Stimulated activated CD4-positive, alpha-beta T cell treated with anti-CD3 and anti-CD28 coated beads, Interleukin-12 subunit alpha, Interleukin-12 subunit beta, amount 100 ng/mL, for 24 hours (primary cell): Measurements from ENCODE around the gene SCYGR3.

Source experiments
- DNase-seq, 2 experiments: peaks; one replicate each; pipeline ENCODE4 v3.0.0-alpha.2; 2020; ENCODE audit warnings: low read depth in 2 of 2

SCYGR3 gene, protein sequence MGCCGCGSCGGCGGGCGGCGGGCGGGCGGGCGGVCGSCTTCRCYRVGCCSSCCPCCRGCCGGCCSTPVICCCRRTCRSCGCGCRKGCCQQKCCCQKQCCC

DNA sequence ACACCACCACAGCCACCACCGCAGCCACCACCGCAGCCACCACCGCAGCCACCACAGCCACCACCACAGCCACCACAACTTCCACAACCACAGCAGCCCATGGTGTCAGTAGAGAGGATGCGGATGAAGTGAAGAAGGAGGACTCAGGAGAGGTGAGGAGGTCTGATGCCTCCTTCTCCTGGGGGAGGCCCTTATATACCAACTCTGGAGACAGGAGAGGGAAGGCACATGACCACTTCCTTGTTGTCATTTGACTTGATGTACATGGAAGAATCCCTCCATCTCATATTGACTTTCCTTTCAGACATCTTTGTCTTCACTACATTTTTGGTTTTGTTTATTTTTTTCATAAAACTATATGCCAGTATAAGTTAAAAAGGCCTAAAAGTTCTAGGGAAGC, at the start of gene SCYGR3:
Gene SCYGR3, minus strand, starts transcription at position 101 of the 400 bp plus-strand sequence. Its CDS starts 0 bp downstream, at position 101.
- DNase-seq, result no peak

DNA sequence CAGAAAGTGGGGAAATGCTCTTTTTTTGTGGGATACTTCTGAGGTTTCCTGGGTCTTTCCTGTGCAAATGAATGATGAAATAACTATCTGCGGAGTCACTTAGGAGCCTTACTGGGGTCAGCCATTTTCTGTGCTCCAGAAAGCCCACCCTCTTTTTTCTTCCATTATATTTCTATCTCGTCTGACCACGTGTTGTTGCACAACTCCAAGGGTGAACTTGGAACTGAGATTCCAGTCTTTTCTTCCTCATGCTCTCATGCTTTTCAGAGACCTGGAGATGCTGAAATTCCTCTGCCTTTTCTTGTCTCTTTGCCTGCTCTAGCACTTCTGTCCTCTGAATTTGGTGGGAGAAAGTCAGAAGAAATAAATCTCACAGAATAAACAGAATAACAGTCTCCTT, 47.2 kb upstream of the SCYGR3 start:
- no peak for DNase-seq

DNA sequence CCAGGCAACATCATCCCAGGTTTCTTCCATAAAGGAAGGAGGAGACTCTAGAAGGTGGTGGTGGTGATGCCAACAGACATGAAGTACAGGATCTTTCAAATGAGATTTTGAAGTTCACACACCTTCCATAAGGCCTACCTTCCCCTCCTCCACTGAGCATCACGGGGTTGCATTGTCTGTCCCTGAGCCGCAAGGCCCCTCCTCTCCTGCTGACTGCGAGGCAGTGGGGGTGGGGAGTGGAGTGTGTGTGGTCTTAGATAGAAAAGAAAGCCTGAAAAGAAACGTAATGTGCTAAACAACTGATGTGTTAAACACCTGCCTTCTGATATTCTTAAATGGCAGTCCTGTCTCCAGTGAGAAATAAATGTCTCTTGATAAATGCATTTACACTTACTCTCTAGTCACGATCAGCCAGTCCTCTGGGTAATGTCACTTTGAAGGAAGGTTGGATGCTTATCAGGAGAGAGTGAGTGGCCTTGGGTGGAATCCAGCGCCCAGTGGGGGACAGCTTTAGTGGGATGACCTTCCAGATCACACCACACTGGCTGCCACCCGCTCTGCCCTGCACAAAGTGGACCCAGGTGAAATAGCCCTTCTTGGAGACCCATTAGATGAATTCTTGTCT, 46.5 kb upstream of the SCYGR3 start:
- no peak for DNase-seq

DNA sequence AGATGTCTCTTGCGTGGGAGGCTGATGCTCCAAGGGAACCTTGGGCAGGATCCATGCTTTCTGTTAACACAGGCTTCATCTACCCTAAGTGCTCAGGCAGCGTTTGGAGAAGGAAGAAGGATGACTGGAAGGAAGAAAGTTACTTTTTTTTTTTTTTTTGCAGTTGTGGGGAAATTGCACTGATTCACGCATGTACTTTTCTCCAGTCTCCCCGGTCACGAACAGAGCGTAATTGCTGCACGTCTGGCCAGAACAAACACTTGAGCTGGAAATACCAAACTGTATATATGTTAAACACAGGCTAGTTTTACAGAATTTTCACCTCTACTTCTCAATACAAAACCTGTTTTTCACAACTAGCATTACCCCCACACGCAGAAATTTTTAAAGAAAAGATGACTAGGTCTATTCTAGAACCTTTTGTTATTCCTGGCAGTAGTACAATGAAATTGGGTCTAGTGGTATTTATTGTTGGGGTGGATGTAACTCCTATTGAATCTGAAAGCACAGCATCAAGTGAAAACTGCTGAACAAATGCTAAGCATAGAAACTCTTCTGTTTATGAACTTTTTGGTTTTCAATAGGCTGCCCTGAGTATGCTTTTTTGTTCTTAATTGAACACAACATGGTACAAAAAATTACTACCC, 42.7 kb upstream of the SCYGR3 start:
- DNase-seq, result no peak

DNA sequence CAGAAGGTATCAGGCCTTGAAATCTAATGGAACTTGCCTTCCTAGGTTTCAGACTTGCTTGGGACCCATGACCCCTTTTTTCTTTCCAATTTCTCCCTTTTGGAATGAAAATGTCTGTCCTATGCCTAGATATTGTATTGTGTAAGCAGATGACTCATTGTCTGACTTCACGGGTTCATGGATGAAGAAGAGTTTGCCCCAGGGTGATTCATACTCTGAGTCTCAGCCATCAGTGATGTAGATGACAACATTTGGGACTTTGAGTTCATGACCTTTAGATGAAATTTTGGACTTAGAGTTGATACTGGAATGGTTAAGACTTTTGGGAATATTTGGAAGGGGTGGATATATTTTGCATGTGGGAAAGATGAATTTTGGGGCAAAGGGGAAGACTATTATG, 40.8 kb upstream of the SCYGR3 start:
- no peak for DNase-seq

DNA sequence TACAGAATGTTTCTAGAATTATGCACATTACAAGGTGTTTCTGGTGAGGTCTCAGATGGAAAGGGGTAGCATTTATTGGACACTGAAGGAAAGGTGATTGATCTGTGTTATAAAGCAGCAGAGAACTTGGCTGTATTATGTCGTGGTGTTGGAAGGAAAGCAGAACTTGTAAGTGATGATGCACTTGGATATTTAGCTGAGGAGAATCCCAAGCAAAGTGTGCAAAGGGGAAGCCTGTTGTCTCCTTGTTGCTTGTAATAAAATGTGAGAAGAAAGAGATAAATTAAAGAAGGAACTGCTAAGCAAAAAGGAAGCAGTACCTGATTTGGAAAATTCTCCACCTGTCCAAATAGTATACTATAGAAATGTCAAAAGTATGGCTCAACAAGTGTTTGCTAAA, 39.8 kb upstream of the SCYGR3 start:
- DNase-seq, result no peak

DNA sequence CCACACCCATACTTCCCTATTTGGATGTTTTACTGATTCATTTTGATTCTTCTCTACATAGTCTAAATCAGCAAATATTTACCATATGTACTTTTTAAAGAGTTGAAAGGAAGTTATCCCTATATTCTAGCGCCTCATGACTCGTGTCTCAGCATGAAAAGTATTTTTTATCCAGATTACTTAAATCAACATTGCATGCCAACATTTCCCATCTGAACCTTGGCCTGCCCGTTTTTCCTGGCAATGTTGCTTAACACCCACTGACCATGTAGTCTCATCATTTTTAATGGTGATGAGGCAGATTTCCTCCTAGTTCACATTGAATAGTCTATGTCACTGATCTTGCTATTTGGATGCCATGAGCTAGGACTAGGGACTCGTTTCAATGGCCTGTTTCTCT, 38.8 kb upstream of the SCYGR3 start:
- no peak for DNase-seq

DNA sequence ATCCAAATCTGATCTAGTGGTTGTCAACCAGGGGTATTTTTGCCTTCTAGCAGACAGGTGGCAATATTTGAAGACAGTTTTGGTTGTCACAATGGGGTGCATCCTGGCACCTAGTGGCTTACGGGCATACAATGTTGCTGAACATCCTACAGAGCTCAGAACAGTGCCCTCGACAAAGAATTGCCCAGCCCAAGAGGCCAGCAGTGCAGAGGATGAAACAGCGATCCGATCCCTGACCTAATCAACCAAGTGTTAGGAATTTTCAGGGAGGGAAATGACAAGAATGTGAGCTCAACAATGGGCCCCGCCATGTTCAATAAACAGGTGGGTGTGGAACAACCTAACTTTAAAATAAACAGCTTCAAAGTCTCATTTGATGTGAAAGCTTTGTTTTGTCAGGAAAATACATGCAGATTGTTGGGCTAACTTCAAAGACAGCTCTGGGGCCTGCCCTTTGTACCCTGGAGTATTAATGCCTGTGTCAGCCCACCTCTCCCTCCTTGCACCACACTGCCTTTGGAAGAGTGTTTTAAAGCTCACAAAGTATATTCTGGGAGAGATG, 29.4 kb upstream of the SCYGR3 start:
- no peak for DNase-seq

DNA sequence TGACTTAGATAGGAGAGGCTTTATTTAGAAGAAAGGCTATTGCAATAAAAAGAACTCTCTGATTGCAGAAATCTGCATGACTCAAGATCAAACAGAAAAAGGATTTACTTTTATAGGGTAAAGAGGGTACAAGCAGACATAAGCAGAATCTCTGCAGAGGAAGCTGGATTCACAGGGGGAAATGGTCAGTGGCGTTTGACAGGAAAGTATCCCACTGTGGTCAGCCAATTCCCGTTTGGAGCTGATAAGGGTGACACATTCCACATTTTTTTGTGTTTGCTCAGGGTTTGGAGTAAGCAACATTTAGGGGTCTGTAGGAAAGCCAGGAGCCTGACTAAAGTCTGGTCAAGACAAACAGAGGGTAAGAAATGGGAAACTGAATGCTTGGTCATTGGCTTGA, 28.0 kb upstream of the SCYGR3 start:
- no peak for DNase-seq

DNA sequence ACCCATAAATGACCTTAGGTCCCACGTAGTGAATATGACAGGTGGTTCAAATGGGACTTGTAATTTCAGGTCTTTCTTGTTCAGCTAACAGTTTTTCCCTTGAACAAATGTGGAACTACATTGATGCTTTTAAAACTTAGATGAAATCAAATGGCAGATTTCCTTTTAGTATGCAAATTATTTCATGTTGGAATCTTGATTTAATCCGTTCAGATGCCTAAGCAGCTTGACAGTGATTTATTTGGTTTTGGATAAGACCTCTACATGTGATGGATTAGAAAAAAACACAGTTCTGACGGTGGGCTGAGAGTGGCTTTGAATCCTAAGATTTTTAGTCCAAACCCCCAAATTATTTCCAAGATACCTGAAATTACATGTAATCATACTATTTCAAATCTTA, 19.6 kb upstream of the SCYGR3 start:
- DNase-seq, result no peak

DNA sequence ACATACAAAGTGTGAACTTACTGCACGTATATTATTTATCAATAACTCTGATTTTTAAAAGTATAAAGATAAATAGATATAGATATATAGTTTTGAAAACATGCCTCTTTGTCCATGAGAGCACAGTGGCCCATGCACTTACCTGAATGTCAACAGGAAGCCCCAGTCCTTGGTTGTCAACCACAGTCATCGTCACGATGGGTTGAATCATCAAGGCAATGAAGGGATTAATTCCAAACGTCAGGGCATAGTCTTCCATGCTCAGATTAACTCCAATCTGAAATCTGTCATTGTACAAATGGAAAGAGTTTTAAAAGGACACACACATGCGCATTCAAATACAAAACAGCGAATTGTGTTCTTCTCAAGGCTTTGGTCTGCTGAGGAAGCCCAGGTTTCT, 18.2 kb upstream of the SCYGR3 start:
- no peak for DNase-seq

DNA sequence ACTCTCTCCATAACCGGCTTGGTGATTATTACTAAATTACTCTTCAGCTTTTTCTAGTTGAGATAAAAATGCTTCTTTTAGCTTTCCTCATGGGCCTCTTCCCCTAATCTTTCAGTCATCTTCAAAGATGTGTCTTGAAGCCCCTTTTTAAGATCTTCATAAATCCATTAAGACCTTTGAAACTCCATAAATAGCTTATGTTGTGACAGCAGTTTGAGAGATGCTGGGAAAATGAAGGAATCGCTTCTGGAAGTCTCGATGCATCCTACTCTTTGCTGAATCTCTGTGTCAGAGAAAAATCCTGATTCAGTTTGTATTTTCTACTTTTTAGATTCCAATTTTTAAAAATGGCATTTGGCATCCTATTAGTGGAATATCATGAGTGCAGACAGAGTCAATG, 15.7 kb upstream of the SCYGR3 start:
- DNase-seq, result no peak

DNA sequence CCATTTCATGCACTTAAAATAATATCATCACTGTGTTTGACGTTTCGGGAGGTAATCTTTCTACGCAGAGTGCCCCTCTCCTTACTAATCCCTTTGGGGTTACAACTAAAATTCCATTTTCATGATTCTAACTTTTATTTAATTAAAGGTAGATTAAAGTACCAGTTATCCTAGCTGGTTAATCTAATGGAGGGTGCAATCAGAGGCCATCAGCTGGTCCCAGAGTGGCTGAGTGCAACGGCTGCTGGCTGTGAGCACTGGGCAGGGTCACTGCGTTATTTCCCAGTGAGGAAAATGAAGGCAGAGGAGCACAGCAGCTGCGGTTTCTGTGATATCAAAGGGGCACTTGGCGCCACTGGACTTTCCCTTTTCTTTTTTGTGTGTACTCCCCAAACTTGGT, 14.8 kb upstream of the SCYGR3 start:
- no peak for DNase-seq

DNA sequence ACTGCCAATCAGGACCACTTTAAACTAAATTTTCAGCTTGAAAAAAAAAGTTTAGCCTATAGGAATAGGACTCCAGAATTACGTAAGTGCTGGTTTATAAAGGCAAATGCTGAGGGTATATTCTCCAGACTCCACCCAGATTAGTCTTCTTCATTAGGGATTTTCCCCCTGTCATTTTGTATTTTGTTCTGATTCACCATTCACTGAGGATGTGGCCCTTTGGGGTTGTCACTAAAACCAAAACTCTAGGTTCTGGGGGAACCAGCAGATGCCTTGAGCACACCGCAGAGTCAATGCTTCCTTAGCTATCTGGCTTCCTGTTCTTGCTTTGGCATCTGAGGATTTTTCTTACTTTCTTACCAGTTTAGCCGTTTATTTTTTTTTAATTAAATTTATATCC, 13.1 kb upstream of the SCYGR3 start:
- DNase-seq, result no peak

DNA sequence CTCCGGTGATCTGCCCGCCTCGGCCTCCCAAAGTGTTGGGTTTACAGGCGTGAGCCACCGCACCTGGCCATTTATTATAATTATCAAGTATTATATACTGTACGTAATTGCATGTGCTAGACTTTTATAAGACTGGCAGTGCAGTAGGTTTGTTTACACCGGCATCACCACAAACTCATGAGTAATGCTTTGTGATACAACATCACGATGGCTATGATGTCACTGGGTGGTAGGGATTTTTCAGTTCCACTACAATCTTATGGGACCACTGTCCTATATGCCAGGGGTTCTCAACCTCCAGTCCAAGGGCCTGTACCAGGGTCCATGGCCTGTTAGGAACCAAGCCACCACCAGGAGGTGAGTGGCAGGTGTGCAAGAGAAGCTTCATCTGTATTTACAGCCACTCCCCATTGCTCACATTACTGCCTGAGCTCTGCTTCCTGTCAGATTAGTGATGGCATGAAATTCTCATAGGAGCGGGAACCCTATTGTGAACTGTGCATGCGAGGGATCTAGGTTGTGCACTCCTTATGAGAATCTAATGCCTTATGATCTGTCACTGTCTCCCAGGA, 12.0 kb upstream of the SCYGR3 start:
- no peak for DNase-seq

DNA sequence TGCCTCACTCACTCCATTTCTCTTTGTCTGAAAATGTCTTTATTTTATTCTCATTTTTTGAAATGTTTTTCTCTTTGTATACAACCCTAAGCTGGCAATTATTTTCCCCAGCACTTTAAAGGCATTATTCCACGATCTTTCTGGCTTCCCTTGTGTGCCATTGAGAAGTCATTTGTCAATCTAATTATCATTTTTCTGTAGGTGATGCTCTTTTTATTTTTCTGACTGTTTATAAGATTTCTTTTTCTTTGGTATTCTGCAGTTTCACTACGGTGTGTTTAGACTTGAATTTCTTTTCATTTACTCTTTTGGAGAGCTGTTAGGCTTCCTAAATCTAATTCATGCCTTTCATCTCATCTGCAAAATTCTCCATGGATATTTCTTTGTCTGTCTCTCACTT, 10.8 kb upstream of the SCYGR3 start:
- no peak for DNase-seq

DNA sequence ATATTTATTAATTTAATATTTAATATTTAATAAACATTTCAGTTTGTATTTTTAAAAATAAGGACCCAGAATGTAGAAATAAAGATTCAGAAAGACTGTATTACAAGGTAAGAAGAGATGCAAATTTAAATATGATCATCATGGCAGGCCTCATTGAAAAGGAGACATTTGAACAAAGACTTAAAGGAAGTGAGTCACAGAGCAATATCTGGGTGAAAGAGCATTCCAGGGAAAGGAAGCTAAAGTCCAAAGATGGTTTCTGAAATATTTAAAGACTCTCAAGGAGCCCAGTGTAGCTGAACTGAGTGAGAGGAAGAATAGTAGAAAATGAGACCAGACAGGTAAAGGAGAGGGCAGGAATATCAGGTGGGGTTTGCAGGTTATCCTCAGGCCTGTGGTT, 8.6 kb upstream of the SCYGR3 start:
- no peak for DNase-seq

DNA sequence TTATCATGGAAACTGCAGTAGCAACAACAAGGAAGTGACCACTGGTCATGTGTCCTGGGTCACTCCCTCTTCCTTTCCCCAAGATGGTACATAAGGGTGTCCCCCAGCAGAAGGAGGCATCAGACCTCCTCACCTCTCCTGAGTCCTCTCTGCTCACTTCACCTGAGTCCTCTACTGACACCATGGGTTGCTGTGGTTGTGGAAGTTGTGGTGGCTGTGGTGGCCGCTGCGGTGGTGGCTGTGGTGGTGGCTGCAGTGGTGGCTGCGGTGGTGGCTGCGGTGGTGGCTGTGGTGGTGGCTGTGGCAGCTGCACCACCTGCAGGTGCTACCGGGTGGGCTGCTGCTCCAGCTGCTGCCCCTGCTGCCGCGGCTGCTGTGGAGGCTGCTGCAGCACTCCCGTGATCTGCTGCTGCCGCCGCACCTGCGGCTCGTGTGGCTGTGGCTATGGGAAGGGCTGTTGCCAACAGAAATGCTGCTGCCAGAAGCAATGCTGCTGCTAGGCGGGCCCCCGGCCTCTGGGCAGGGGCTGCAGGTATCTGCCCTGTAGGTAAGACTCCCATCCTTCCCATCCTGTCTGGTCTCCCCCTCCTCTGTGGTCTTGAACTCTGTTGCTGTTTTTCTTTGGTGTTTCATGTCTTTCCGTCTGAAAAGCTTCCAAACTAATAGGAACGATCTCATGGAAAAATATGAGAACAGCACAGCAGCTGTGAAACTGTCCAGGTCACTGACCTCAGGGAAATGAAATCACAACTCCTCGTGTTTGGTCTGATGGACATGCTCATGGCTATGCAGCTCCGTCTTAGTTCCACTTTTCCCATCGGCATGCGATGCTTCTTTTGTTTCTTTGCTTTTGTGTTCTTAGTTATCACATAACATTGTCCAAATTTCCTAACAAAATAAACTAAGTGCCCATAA, 2.9 kb upstream of the SCYGR3 start, which contains the start of gene SCYGR4:
Gene SCYGR4, plus strand, starts transcription at position 183 of the 915 bp plus-strand sequence. Its CDS starts 0 bp downstream, at position 183.
- DNase-seq, result no peak

DNA sequence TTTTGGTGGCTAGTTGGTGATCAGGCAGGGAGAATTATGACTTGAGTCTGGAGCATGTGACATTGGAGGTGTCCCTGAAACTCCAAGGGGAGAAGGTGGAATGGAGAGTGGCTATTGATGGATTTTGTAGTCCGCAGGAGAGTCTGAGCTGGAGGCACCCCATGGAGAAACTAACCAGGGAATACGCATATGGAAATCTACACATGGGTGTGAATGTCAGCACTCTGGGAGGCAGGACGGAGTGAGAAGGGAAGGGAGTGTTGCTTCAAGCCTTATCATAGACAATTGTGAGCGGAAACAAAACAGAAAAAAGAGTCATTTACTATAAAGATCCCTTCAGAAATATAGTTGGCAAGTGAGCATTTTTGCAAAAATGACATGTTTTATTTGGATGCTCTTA, 2.0 kb upstream of the SCYGR3 start:
- DNase-seq, result no peak

DNA sequence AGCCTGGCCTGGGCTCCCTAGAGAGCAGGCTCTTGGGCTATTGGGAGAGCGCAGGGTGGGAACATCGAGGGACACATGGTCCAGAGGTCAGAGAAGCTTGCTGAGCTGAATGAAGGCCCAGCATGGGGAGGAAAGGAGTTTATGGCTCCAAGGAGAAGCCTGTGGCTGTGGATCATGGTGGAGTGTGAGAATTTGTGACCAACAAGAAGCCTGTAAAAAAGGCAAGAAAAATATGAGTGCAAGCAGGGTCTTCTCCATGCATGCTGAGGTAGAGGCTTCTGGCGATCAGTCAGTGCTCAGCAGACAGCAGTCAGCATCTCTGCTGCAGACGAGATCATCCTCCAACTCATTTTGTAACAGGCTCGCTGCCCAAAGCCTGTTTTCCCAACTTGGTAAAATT, 1.3 kb upstream of the SCYGR3 start:
- no peak for DNase-seq

DNA sequence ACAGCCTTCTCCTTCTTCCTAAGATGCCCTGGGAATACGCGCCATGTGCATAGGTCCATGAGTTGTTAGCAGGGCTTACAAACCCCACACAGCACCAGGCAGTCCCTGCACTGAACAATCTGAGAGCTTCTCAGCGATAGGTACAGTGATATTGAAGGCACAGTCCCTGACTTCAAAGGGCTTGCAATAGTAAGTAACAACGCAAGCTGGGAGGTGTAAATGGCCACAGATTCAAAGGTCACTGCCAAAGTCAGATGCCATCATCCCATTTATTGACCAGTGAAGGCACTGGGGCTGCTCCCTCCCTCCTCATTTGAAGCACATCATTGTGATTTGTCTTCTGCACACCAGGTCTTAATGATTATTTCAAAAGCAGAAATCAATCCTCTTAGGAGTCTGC, 541 bp upstream of the SCYGR3 start:
- no peak for DNase-seq

DNA sequence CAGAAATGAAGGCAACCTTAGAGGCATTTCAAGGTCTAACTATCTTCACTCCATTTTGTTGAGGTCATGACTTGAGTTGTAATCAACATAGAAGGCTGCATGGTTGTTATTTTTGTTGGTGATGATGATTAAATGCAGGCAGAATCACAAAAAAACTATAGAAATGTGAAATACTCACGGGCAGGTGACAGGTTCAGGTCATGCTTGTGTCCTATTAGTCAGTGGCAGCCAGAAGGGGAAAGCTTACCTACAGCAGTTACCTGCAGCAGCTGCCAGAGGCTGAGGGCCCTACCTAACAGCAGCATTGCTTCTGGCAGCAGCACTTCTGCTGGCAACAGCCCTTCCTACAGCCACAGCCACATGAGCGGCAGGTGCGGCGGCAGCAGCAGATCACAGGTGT, 394 bp downstream of the SCYGR3 start:
- DNase-seq, result no peak
